Fibroblast of the aortic adventitia (primary cell): Measurements from ENCODE around the gene PARL. TPM values are rescaled to one million over a fixed set of nuclear protein-coding genes. Genes with fewer than 3 reads are reported as not detected.
"Not testable (repeated sequence)": the region's sequence is repeated elsewhere in the genome, so short reads cannot be mapped to it uniquely, and the experiment has no call there.

ENCODE experiments used
- DNase-seq: peaks from one replicate; pipeline ENCODE4 v3.0.0-alpha.2; 2010; ENCODE audit warnings: low read depth
- H3K4me3 ChIP-seq: 2 replicates; pipeline ENCODE4 v1.5.1; 2011; ENCODE audit warnings: low read depth, mild to moderate bottlenecking, control low read depth, low read length, moderate library complexity
- total RNA-seq: library from RNA; depleted of rRNA; stranded (reverse); fragments of >200 nt; gene quantifications from 2 replicates; pipeline ENCODE4 v1.2.3, GENCODE V29; 2012; ENCODE audit warnings: low replicate concordance
- TF ChIP-seq, protein P1 (sequence below): IDR thresholded peaks from 2 replicates; pipeline ENCODE4 v1.5.1; 2011; ENCODE audit warnings: mild to moderate bottlenecking, low read length, control low read depth, inconsistent platforms; ENCODE audit not compliant: insufficient read depth

The PARL gene
- total RNA-seq, 1 donor: 32.7 TPM

DNA sequence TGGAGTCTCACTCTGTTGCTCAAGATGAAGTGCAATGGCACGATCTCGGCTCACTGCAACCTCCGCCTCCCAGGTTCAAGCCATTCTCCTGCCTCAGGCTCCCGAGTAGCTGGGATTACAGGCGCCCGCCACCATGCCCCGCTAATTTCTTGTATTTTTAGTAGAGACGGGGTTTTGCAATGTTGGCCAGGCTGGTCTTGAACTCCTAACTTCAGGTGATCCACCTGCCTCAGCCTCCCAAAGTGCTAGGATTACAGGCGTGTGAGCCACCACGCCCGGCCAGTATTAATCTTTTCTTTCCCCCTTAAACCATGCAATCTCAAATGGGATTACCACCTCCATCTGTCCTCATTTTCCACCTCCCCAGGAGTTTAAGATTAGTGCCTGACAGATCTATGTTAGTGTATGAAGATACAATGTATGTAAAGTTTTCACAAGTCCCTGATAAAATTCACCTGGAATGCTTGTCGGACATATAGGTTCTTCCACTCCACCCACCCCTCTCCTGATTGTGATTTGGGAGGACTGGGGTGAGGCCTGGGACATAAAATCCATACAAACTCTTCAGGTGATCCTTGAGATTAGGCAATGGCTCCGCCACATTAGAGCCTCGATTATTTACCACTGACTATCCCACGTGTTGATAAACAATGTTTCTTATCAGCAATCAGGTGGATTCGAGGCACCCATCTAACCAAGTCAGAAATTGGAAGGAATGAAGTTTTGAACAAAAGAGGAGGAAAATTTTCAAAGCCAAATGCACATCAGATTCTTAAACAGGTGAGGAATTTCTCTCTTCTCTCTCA, 1.2 kb downstream of the PARL start:
- H3K4me3 ChIP-seq: peak overlapping the region; percentile 97
- TF ChIP-seq, protein P1, sequence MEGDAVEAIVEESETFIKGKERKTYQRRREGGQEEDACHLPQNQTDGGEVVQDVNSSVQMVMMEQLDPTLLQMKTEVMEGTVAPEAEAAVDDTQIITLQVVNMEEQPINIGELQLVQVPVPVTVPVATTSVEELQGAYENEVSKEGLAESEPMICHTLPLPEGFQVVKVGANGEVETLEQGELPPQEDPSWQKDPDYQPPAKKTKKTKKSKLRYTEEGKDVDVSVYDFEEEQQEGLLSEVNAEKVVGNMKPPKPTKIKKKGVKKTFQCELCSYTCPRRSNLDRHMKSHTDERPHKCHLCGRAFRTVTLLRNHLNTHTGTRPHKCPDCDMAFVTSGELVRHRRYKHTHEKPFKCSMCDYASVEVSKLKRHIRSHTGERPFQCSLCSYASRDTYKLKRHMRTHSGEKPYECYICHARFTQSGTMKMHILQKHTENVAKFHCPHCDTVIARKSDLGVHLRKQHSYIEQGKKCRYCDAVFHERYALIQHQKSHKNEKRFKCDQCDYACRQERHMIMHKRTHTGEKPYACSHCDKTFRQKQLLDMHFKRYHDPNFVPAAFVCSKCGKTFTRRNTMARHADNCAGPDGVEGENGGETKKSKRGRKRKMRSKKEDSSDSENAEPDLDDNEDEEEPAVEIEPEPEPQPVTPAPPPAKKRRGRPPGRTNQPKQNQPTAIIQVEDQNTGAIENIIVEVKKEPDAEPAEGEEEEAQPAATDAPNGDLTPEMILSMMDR: no peak
- no peak for DNase-seq

DNA sequence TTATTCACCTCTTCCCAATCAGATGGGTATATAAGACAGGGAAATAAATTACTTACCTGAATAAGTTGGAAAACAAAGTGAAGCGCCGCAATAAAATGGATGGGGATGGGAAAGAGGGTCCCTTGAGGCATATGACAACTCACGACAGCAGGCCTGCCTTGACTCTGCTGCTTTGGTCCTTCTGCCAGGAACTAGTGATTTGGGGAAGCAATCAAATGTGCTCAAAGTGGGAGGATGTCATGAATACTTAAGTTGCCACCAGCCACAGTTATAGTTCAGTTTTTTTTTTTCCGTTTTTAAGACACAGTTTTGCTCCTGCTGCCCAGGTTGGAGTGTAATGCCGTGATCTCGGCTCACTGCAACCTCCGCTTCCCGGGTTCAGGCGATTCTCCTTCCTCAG, 4.6 kb downstream of the PARL start:
- H3K4me3 ChIP-seq: no peak overlapping the region
- DNase-seq: no peak
- TF ChIP-seq, protein P1: no peak

DNA sequence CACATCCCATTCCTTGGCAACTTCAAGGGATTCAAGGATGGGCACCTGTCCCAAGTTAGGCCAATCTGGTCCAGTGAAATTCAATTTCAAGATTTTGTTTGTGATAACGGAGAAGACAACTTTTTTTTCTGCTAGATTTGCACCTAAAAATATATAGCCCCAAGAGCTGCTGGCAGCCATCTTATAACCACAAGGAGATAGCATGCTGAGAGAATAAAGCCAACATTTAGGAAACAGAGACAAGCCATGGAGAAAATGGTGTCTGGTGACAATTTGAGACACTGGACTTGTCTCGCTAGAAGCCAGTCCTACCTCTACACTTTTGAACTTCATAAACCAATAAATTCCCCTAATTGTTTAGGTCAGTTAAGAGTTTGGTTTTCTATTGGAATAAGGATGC, 5.4 kb downstream of the PARL start:
- TF ChIP-seq, protein P1: no peak
- no peak overlapping the region for H3K4me3 ChIP-seq
- DNase-seq: no peak

DNA sequence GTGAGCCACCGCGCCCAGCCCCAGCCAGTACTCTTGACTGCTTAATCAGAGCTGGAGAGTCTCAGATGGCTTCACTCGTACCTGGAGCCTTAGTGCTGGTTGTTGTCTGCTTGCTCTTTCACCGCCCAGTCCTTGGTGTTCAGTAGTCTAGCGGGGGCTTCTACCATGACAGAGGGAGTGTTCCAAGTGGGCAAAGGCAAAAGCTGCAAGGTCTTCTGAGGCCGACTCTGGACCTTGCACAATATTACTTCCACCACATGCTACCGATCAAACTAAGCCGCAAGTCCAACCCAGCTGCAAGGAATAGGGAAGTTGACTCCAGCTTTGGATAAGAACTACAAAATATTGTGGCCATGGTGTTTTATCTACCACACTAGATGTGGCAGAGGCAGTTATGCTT, 6.6 kb downstream of the PARL start:
- TF ChIP-seq, protein P1: no peak
- DNase-seq: no peak
- no peak overlapping the region for H3K4me3 ChIP-seq

DNA sequence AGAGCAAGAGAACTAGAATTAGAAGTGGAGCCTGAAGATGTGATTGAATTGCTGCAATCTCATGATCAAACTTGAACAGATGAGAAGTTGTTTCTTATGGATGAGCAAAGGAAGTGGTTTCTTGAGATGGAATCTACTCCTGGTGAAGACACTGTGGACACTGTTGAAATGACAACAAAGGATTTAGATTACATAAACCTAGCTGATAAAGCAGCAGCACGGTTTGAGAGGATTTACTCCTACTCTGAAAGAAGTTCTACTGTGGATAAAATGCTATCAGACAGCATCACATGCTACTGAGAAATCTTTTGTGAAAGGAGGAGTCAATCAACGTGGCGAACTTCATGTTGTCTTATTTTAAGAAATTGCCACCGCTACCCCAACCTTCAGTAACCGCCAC, 7.5 kb downstream of the PARL start:
- H3K4me3 ChIP-seq, DNase-seq: not testable (repeated sequence)

DNA sequence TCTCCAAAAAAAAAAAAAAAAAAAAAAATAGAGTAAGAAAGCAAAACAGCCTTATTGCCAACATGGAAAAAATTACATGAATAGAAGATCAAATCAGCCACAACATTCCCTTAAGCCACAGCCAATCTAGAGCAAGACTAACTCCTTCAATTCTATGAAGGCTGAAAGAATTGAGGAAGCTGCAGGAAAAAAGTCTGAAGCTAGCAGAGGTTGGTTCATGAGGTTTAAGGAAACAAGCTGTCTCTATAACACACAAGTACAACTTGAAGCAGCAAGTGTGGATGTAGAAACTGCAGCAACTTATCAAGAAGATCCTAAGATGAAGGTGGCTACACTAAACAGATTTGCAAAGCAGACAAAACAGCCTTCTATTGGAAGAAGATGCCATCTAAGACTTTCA, 9.3 kb downstream of the PARL start:
- TF ChIP-seq, protein P1: no peak
- no peak for DNase-seq
- H3K4me3 ChIP-seq: no peak overlapping the region

DNA sequence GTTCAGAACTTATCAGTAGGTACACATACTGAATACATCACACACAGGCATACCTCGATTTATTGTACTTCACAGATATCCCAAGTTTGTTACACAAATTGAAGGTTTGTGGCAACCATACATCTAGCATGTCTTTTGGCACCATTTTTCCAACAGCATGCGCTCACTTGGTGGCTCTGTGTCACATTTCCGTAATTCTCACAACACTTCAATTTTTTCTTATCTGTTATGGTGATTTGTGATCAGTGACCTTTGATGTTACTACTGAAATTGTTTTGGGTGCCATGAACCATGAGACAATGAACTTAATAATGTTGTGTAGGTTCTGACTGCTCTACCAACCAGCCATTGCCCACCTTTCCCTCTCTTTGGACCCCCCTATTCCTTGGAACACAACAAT, 10.8 kb downstream of the PARL start:
- no peak for DNase-seq

More for the DNA sequence above, 10.8 kb downstream of the PARL start:
- TF ChIP-seq, protein P1: no peak
- no peak overlapping the region for H3K4me3 ChIP-seq
